GM12878 (cell line): Measurements from ENCODE around the gene SYTL1. TPM values are rescaled to one million over a fixed set of nuclear protein-coding genes. Genes with fewer than 3 reads are reported as not detected.

ENCODE experiments used
- ATAC-seq: fragments of 200-7000 bp; cut with Tn5 transposase; 3 replicates; pipeline ENCODE4 v1.9.1; 2020; ENCODE audit warnings: mild to moderate bottlenecking, moderate library complexity
- BruUV-seq: library from RNA; stranded (reverse); fragments of 400-500 nt; replicated peaks from 2 replicates; lab custom pipeline; 2021; lab: Mats Ljungman, UMichigan
- CTCF ChIA-PET: fragments of 300-600 bp; sonication (Branson Sonifier 250); formaldehyde crosslinking; extraction: SDS; loops from one replicate; lab custom pipeline; 2021; ENCODE audit warnings: inconsistent platforms; lab: Yijun Ruan, JAX
- POLR2A ChIA-PET: fragments of 350-600 bp; formaldehyde crosslinking; extraction: SDS; loops from one replicate; lab custom pipeline; 2021; ENCODE audit warnings: inconsistent platforms; lab: Charles Lee
- RAD21 ChIA-PET: fragments of 300-600 bp; sonication (Branson Sonifier 250); formaldehyde crosslinking; loops from one replicate; lab custom pipeline; 2023; ENCODE audit warnings: antibody characterized with exemption; ENCODE audit not compliant: unreplicated experiment; lab: Charles Lee
- SMC1A ChIA-PET: fragments of 300-600 bp; sonication (Branson Sonifier 250); formaldehyde crosslinking; loops from one replicate; lab custom pipeline; 2023; ENCODE audit not compliant: unreplicated experiment, uncharacterized antibody; lab: Charles Lee
- DNase-seq: peaks from one replicate; pipeline ENCODE4 v3.0.0-alpha.2; 2011; ENCODE audit warnings: low read depth, low spot score
- FAIRE-seq: peaks from 3 replicates; lab custom pipeline; 2011; peaks lifted over from hg19 to GRCh38; lab: Jason Lieb, UNC
- H2AFZ ChIP-seq: 2 replicates; pipeline ENCODE4 v1.6.0; 2011; ENCODE audit warnings: low read depth, low read length, control low read depth; ENCODE audit not compliant: control insufficient read depth
- H3K27ac ChIP-seq: 2 replicates; pipeline ENCODE4 v1.5.1; 2011; ENCODE audit warnings: control low read depth; ENCODE audit not compliant: control insufficient read depth, insufficient read depth
- H3K27me3 ChIP-seq, 2 experiments: replicated peaks in 1 of 2; 2 replicates each; pipeline versions ENCODE4 v1.6.0 to v1.6.1; 2011; ENCODE audit warnings: low read length in 1 of 2; ENCODE audit not compliant: control insufficient read depth in 2 of 2, insufficient read depth in 2 of 2
- H3K36me3 ChIP-seq, 2 experiments: 2 replicates each; pipeline ENCODE4 v1.5.1; 2011; ENCODE audit warnings: low read length in 1 of 2; ENCODE audit not compliant: control insufficient read depth in 2 of 2, insufficient read depth in 2 of 2
- H3K4me1 ChIP-seq: 2 replicates; pipeline ENCODE4 v1.6.1; 2011; ENCODE audit warnings: mild to moderate bottlenecking, low read length, moderate library complexity, mixed read lengths; ENCODE audit not compliant: control insufficient read depth, insufficient read depth
- H3K4me2 ChIP-seq: 2 replicates; pipeline ENCODE4 v1.6.0; 2011; ENCODE audit warnings: control low read depth; ENCODE audit not compliant: control insufficient read depth, insufficient read depth
- H3K4me3 ChIP-seq: fragments of 200-600 bp; sonication (generic); 2 replicates; pipeline ENCODE4 v1.5.1; 2016
- H3K79me2 ChIP-seq: 2 replicates; pipeline ENCODE4 v1.6.0; 2011; ENCODE audit warnings: low read length; ENCODE audit not compliant: control insufficient read depth, insufficient read depth
- H3K9ac ChIP-seq: 2 replicates; pipeline ENCODE4 v1.8.0; 2011; ENCODE audit warnings: low read length, control low read depth, mixed read lengths; ENCODE audit not compliant: control insufficient read depth, insufficient read depth
- H3K9me3 ChIP-seq: replicated peaks from 3 replicates; pipeline ENCODE4 v1.5.1; 2011; ENCODE audit warnings: mild to moderate bottlenecking, low read length; ENCODE audit not compliant: control insufficient read depth, insufficient read depth
- H4K20me1 ChIP-seq: 2 replicates; pipeline ENCODE4 v1.6.0; 2011; ENCODE audit not compliant: control insufficient read depth, insufficient read depth
- CHD2 ChIP-seq: IDR thresholded peaks from 2 replicates; pipeline ENCODE4 v1.6.1; 2011; ENCODE audit warnings: low read depth, low read length, improper control_type of control experiment, borderline replicate concordance
- HDAC2 ChIP-seq: fragments of 200-600 bp; sonication (generic); IDR thresholded peaks from 2 replicates; pipeline ENCODE4 v1.6.1; 2017
- IKZF2 ChIP-seq, 2 experiments: fragments of 450-650 bp; IDR thresholded peaks; 2 replicates each; pipeline ENCODE4 v1.6.1; 2017; ENCODE audit warnings: mild to moderate bottlenecking in 2 of 2, moderate library complexity in 2 of 2
- SMARCA5 ChIP-seq: fragments of 450-650 bp; IDR thresholded peaks from 2 replicates; pipeline ENCODE4 v1.6.1; 2017; ENCODE audit warnings: mild to moderate bottlenecking
- TCF3 ChIP-seq: IDR thresholded peaks from 2 replicates; pipeline ENCODE4 v1.6.1; 2012; ENCODE audit warnings: low read depth, mild to moderate bottlenecking, low read length, borderline replicate concordance; ENCODE audit not compliant: insufficient read depth
- YBX1 ChIP-seq: fragments of 450-650 bp; IDR thresholded peaks from 2 replicates; pipeline ENCODE4 v1.6.1; 2016; ENCODE audit warnings: antibody characterized with exemption
- ZNF207 ChIP-seq: fragments of 450-650 bp; IDR thresholded peaks from 2 replicates; pipeline ENCODE4 v1.6.1; 2014; ENCODE audit warnings: antibody characterized with exemption, mild to moderate bottlenecking, borderline replicate concordance
- ZNF622 ChIP-seq: fragments of 450-650 bp; IDR thresholded peaks from 2 replicates; pipeline ENCODE4 v1.6.1; 2017; ENCODE audit warnings: mild to moderate bottlenecking, inconsistent platforms
- ZZZ3 ChIP-seq: IDR thresholded peaks from 2 replicates; pipeline ENCODE4 v1.6.1; 2011; ENCODE audit warnings: low read depth; ENCODE audit not compliant: control insufficient read depth, insufficient read length
- WGBS: methylation state at CpG from one replicate; pipeline ENCODE4 v1.1.6; 2016; ENCODE audit warnings: low lambda C conversion rate; ENCODE audit not compliant: insufficient replicate concordance, insufficient coverage; ENCODE audit errors: missing lambda C conversion rate; 5-methylcytosine and 5-hydroxymethylcytosine counted together
- in situ Hi-C: fragments of 300-500 bp; cut with MboI; formaldehyde crosslinking; loops from 9 replicates; pipeline ENCODE4 v1.14.3; 2018; ENCODE audit warnings: mixed read lengths
- intact Hi-C: fragments of 100-400 bp; cut with micrococcal nuclease; formaldehyde crosslinking; loops from one replicate; pipeline ENCODE4 v1.14.2; 2022; ENCODE audit not compliant: unreplicated experiment
- polyA plus RNA-seq, 11 experiments: library from polyadenylated mRNA; depleted of rRNA in 4 of 11; unstranded in 6 of 11; stranded (reverse) in 5 of 11; fragments of >200 nt; fragmentation: Nextera tagmentation in 4 of 11; fragmentation: Illumina TruSeq in 1 of 11; extraction: Ambion mirVana in 4 of 11; extraction: Trizol in 1 of 11; gene quantifications; 1 replicate in 1 of 11; 2 replicates in 10 of 11; pipeline versions ENCODE4 v1.2.1 to v1.2.3, GENCODE V29; 2011 to 2016; ENCODE audit warnings: inconsistent platforms in 2 of 11, missing spikeins in 2 of 11, low read depth in 1 of 11
- total RNA-seq, 4 experiments: library from RNA; depleted of rRNA in 3 of 4; stranded (reverse); fragments of >200 nt in 3 of 4; fragmentation: Illumina TruSeq in 1 of 4; extraction: Trizol in 1 of 4; gene quantifications; 2 replicates each; pipeline versions ENCODE4 v1.2.1 to v1.2.3, GENCODE V29; 2013 to 2021
- TF ChIP-seq, protein P1 (sequence below), 3 experiments: IDR thresholded peaks in 2 of 3; conservative IDR thresholded peaks in 1 of 3; 2 replicates each; pipeline ENCODE4 v1.5.1; 2011; ENCODE audit warnings: low read depth in 3 of 3, low read length in 3 of 3, mild to moderate bottlenecking in 3 of 3, control low read depth in 2 of 3, moderate library complexity in 2 of 3, inconsistent platforms in 1 of 3, mixed read lengths in 1 of 3; ENCODE audit not compliant: control insufficient read depth in 2 of 3, insufficient read depth in 1 of 3; ENCODE audit errors: extremely low read depth in 1 of 3
- TF ChIP-seq, protein P2 (sequence below): fragments of 450-650 bp; IDR thresholded peaks from 2 replicates; pipeline ENCODE4 v1.6.1; 2014; ENCODE audit warnings: mild to moderate bottlenecking

SYTL1 gene
- total and polyA plus RNA-seq, 10 of the 15 experiments (the other 5 are each of a cell fraction or from before 2014, with no cell fraction given), result 0.72 to 45.6 (median 14.8) TPM

DNA sequence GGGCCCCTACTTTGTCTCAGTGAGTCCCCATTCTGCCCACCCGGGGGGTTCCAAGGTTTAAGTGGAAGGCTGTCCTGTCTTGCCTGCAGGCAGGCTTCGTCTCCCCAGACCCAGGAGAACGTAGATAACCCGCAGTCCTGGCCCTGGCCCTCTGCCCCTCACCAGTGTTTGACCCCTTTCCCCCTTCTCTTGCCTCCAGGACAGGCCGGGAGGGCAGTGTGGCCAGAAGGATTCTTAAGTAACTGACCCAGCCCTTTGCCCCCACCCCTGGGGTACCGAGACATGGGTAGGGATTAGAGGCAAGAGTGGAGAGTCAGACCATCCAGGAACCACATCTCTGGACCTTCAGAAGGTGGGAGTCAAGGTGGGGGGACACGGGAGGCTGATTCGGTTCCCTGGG, 11.0 kb upstream of the SYTL1 start:
- H2AFZ ChIP-seq, result no peak overlapping the region
- no peaks in the 10 kb centered on the region for H3K4me1 ChIP-seq
- no peak overlapping the region for H3K4me3 ChIP-seq
- ChIA-PET POLR2A (no interaction called here), RAD21 (no interaction called here), SMC1A (no interaction called here), CTCF (interaction anchor here (0.7 to 4.4 kb wide), 3 partner anchors 27 to 274 kb away, joined by 3 to 77 read pairs (median 3); no protein-coding TSS in a partner anchor)
- no peak overlapping the region for H3K4me2 ChIP-seq
- BruUV-seq, result no TSS peak
- ATAC-seq (no peak), FAIRE-seq (no peak), DNase-seq (no peak)
- intact Hi-C loops (no loop called here), in situ Hi-C loops (no loop called here)
- TF ChIP-seq ZNF622, result no peak
- TF ChIP-seq ZZZ3, result no peak
- TF ChIP-seq, protein P1, sequence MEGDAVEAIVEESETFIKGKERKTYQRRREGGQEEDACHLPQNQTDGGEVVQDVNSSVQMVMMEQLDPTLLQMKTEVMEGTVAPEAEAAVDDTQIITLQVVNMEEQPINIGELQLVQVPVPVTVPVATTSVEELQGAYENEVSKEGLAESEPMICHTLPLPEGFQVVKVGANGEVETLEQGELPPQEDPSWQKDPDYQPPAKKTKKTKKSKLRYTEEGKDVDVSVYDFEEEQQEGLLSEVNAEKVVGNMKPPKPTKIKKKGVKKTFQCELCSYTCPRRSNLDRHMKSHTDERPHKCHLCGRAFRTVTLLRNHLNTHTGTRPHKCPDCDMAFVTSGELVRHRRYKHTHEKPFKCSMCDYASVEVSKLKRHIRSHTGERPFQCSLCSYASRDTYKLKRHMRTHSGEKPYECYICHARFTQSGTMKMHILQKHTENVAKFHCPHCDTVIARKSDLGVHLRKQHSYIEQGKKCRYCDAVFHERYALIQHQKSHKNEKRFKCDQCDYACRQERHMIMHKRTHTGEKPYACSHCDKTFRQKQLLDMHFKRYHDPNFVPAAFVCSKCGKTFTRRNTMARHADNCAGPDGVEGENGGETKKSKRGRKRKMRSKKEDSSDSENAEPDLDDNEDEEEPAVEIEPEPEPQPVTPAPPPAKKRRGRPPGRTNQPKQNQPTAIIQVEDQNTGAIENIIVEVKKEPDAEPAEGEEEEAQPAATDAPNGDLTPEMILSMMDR (IDR thresholded peaks at IDR 0.05 in 2 of 3, conservative IDR thresholded peaks at IDR 0.05 in 1 of 3; ENCODE audit: control insufficient read depth in 2 of 3, extremely low read depth in 1 of 3, insufficient read depth in 1 of 3, low read depth in 3 of 3, low read length in 3 of 3), result no peak
- TF ChIP-seq IKZF2 (IDR thresholded peaks at IDR 0.05), result no peak
- TF ChIP-seq YBX1, result no peak
- TF ChIP-seq HDAC2, result no peak
- no peak for TF ChIP-seq SMARCA5
- no peak for TF ChIP-seq ZNF207
- no peak for TF ChIP-seq CHD2
- TF ChIP-seq TCF3, result no peak
- TF ChIP-seq, protein P2, sequence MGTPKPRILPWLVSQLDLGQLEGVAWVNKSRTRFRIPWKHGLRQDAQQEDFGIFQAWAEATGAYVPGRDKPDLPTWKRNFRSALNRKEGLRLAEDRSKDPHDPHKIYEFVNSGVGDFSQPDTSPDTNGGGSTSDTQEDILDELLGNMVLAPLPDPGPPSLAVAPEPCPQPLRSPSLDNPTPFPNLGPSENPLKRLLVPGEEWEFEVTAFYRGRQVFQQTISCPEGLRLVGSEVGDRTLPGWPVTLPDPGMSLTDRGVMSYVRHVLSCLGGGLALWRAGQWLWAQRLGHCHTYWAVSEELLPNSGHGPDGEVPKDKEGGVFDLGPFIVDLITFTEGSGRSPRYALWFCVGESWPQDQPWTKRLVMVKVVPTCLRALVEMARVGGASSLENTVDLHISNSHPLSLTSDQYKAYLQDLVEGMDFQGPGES, result no peak
- no peaks in the 10 kb centered on the region for H3K27me3 ChIP-seq
- peaks cover 19% of the 10 kb centered on the region for H3K79me2 ChIP-seq
- no peak overlapping the region for H3K27ac ChIP-seq
- no peaks in the 10 kb centered on the region; the same call in 1 of the 2 replicates for H4K20me1 ChIP-seq
- 95% methylated on average over 8 of the region's 8 CpGs for WGBS
- H3K36me3 ChIP-seq, result peaks cover 18 to 24% of the 10 kb centered on the region in 2 experiments
- H3K9me3 ChIP-seq, result no peaks in the 10 kb centered on the region
- H3K9ac ChIP-seq, result no peak overlapping the region
